Fibroblast of skin of right biceps (primary cell): ENCODE measurements around the gene NFATC4.
"Not testable (repeated sequence)": the region's sequence is repeated elsewhere in the genome, so short reads cannot be mapped to it uniquely, and the experiment has no call there.

Source experiments
- DNase-seq: peaks from one replicate; pipeline ENCODE4 v3.0.0-alpha.2; 2013

Gene NFATC4

DNA sequence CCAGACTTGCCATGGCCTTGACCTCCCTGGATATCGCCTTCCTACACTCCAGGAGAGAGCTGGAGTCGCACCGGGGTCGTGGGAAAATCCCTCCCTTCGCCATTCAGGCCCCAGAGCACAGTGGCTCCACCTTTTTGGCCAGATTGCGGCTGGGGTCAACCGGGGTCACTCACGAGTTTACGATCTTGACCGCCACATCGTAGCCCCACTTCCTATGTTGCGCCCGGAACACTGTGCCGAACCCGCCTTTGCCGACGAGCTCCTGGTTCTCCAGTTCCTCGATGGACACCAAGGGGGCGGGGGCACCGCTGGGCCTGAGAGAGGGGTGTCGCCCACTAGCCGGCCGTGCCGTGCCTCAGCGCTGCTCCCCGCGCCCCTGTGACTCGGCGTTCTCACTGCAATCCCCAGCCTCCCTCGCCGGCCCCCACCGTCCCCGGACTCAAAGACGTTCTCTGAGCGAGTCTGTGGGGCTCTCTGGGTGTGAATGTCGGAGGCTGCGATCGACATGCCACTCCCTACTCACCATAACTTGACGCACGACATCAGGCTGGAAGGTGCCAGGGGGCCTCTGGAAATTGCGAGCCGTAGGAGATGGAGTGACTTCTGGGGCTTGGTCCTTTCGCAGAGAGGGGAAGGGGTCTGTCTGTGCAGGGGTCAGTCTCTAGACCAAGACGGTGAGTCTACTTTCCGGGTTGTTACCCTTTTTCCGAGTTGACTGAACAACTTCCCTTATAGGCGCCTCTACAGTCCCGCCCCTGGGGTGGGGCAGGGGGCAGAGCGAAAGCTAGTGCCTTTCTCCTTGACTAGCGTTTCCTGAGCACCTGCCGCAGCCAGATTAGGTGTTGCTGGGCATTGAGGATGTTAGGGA lies 28.5 kb upstream of the NFATC4 start, which contains the start of gene RIPK3:
Gene RIPK3 (minus strand): TSS at position 708 of the 868 bp plus-strand sequence. CDS start 165 bp downstream, at position 543.
- no peak for DNase-seq

GRCh38 chr14:24340606-24341005 lies 27.4 kb upstream of the NFATC4 start:
- no peak for DNase-seq

GRCh38 chr14:24342889-24343288 lies 25.1 kb upstream of the NFATC4 start:
- no peak for DNase-seq

GRCh38 chr14:24343795-24344660 lies 24.0 kb upstream of the NFATC4 start:
- no peak for DNase-seq

DNA sequence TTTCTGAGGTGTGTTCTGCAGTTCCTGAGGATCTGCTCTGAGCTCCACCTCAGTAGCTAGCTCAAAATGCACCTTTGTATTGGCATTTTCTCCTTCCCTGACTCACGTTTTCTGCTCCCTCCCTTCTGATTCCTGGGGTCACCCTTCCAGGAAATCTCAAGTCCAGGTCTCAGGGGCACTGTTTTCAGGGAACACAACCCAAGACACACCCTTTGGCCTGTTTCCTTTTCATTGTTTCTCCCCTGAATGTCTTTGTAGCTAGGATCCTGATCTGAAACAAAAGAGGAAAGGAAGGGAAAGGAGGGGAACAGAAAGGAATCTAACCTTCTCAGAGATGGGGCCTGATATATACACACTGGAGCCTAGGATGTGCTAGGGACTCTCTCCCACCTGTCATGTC lies 20.9 kb upstream of the NFATC4 start:
- no peak for DNase-seq

DNA sequence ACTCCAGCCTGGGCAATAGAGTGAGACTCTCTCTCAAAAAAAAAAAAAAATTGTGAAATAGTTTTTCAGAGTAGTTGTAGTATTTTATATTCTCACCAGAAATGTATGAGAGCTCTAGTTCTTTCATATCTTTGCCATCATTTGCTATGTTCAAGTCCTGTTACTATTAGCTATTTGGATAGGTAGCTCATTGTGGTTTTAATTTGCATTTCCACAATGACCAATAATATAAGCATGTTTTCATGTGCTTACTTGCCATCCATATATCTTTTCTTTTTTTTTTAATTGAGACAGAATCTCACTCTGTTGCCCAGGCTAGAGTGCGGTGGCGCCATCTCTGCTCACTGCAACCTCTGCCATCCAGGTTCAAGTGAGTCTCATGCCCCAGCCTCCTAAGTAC lies 19.8 kb upstream of the NFATC4 start:
- no peak for DNase-seq

DNA sequence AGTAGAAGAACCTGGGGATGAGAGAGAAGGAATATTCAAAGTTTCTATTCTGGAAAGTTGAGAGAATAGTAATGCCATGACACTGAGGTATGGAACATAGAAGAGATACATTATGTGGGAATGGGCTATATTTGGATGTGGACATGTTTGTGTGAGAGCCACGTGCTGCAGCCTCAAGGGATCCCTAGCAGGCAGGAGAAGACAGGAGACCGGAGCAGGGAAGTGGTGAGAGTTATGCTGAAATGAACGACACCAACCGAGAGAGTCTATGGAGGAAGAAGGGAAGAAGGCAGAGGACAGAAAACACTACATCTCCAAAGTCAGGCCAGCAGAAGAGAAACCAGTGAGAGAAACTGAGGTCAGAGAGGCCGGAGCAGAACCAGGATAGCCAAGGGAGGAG lies 18.2 kb upstream of the NFATC4 start:
- DNase-seq = no peak

DNA sequence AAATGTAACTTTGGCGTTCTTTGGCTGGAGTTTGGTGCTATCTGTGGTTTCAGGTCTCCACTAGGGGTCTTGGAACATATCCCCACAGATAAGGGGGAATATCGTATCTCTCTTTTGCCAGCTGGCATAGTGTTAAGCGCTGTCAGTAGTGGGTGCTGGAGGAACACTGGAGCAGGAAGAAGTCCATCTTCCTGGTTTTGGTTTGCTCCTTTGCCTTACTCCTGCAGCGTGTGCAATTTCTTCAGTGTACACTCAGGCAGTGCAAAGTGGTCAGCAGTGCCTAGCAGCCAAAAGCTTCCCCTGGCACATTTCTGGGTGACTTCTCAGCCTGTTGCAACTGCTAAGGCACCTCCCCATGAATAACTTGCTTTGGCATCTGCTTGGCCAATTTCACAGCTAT lies 16.5 kb upstream of the NFATC4 start:
- DNase-seq = peak; percentile 28

DNA sequence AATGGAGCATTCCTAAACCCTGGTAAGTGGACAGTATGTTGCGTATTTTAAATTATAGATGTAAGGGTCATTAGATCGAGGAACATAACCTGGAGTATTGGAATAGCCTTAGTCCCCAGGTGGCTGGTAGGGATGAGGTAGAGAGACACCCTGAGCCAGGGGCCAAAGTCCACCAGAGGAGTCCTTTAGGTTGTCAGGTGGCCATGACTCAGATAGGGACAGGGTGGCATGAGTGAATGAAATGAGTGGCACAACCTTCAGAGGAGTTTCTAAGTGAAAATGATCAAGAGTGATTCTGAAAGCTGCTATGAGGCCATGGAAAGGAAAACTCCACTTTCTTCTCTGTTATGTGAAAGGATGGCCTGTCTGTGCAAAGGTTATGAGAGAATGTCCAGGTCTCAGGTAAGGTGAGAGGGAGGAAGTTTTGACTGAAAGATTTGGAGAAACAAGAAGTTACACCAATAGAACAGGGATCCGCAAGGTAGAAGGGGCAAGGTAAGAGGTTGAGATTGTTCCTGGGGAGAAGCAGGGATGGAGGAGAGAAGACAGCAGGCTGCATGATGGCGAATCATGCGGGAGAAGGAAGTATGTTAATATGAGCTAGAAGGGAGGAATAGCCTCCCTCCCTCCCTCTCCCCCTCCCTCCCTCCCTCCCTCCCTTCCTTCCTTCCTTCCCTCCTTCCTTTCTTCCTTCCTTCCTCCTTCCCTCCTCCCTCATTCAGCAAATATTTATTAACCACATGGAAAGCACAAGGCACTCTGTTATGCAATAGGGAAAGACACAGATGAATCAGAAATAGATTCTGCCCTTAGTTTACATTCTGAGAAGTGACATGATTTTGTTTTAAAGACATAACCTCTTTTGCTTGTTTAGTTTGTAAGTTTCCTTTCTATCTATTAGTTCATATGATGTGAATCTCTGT lies 14.2 kb upstream of the NFATC4 start:
- peak; percentile 57 for DNase-seq

DNA sequence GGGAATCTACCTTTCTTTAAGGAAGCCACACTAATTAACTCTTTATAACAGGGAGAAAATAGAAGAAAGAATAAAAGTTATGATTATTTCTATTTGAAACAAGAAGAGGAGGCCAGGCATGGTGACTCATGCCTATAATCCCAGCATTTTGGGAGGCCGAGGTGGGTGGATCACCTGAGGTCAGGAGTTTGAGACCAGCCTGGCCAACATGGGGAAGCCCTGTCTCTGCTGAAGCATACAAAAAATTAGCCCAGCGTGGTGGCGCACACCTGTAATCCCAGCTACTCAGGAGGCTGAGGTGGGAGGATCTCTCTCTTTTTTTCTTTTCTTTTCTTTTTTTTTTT lies 13.5 kb upstream of the NFATC4 start:
- DNase-seq = not testable (repeated sequence)

GRCh38 chr14:24355009-24355408 lies 13.0 kb upstream of the NFATC4 start:
- DNase-seq = no peak

- no peak for DNase-seq
These were observed 11.8 kb upstream of the NFATC4 start for GRCh38 chr14:24356208-24356607.

DNA sequence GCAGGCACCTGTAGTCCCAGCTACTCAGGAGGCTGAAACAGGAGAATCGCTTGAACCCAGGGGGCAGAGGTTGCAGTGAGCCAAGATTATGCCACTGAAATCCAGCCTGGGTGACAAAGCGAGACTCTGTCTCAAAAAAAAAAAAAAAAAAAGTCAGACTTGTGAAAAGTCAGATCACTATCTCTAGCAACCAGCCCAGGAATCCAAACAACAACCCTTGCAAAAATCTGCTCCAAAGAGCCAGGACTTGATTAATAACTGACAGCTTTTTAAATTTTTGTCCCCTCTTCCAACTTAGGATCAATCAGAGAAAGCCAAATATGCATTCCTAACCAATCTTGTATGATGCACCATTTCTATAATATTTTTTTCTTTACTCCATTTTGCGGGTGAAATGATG lies 7.7 kb upstream of the NFATC4 start:
- DNase-seq = no peak

GRCh38 chr14:24361326-24361725 lies 6.7 kb upstream of the NFATC4 start:
- no peak for DNase-seq

GRCh38 chr14:24362241-24362960 lies 5.6 kb upstream of the NFATC4 start:
- DNase-seq = peak; percentile 75

DNA sequence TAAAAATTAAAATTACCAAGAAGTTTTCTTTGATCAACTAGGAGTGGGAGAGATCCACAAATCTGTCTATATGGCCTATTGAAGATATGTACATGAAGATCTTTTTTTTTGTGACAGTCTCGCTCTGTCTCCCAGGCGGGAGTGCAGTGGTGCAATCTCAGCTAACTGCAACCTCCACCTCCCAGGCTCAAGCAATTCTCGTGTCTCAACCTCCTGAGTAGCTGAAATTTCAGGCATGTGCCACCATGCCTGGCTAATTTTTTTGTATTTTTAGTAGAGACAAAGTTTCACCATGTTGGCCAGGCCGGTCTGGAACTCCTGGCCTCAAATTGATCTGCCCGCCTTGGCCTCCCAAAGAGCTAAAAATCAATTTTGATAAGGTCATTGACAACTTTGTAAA lies 4.6 kb upstream of the NFATC4 start:
- no peak for DNase-seq

DNA sequence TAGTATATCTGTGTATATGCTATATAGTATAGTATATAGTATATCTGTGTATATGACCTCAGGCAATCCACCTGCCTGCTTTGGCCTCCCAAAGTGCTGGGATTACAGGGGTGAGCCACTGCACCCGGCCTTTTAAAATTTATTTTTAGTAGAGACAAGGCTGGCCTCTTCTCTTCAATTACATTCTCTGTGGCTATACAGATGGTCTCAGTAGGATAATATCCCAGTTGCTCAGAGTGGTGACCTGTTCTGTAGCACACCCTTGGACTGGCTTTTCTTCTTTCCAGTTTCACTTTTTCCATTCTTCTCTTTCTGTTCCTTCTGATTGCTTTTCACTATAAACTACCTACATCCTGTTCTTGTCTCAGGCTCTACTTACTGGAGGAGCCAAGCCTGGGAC lies 3.1 kb upstream of the NFATC4 start:
- no peak for DNase-seq

- DNase-seq = peak; percentile 91
These were observed 2.2 kb upstream of the NFATC4 start for GRCh38 chr14:24365600-24366412.

DNA sequence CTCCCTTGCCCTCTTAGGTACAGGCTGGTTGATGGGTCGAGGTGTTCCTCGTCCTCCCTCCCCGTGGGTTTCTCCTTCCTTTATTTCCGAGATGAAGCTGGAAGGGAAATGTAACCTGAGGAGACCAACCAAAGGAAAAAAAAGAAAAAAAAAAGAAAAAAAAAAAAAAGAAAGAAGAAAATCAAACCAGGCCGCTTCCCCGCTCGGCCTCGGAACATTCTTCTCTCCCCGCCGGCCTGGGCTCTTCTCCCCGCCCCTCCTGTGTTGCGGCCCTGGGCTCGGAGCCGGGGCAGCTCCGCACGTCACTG lies 1.6 kb upstream of the NFATC4 start:
- DNase-seq = no peak

GRCh38 chr14:24366721-24367513 lies 1.1 kb upstream of the NFATC4 start:
- peak; percentile 97 for DNase-seq

DNA sequence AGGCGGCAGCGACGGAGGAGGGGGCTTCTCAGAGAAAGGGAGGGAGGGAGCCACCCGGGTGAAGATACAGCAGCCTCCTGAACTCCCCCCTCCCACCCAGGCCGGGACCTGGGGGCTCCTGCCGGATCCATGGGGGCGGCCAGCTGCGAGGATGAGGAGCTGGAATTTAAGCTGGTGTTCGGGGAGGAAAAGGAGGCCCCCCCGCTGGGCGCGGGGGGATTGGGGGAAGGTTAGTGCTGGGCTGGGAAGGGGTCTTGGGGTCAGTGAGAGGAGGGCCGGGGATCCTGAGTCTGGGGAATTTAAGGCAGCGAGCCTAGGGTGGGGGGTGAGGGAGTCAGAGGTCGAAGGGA lies 203 bp downstream of the NFATC4 start:
- no peak for DNase-seq
